CD4-positive, alpha-beta T cell treated with Interleukin-2 at 100 ng/mL for 4 hours (primary cell): ENCODE results near the gene SFN.
"Not testable (repeated sequence)": the region's sequence is repeated elsewhere in the genome, so short reads cannot be mapped to it uniquely, and the experiment has no call there.

Source experiments
- DNase-seq: peaks from one replicate; pipeline ENCODE4 v3.0.0-alpha.2; 2020; ENCODE audit warnings: low spot score

The SFN gene

GRCh38 chr1:26864610-26865480, 1.9 kb downstream of the SFN start:
- DNase-seq = peak; percentile 96

- DNase-seq = not testable (repeated sequence)
These were observed 10.1 kb downstream of the SFN start for GRCh38 chr1:26873097-26873496.

GRCh38 chr1:26874896-26875295, 11.9 kb downstream of the SFN start:
- no peak for DNase-seq

GRCh38 chr1:26877326-26877725, 14.4 kb downstream of the SFN start:
- no peak for DNase-seq

- no peak for DNase-seq
These were observed 16.8 kb downstream of the SFN start for GRCh38 chr1:26879793-26880192.

- not testable (repeated sequence) for DNase-seq
These were observed 18.7 kb downstream of the SFN start for GRCh38 chr1:26881611-26882010.

- no peak for DNase-seq
These were observed 19.9 kb downstream of the SFN start for GRCh38 chr1:26882696-26883463.

- DNase-seq = peak; percentile 35
These were observed 24.2 kb downstream of the SFN start for GRCh38 chr1:26887125-26887524.

- DNase-seq = no peak
These were observed 25.3 kb downstream of the SFN start for GRCh38 chr1:26888231-26888630.

- peak; percentile 78 for DNase-seq
These were observed 26.9 kb downstream of the SFN start, which contains the start of gene GPN2 for GRCh38 chr1:26889551-26890466. Gene GPN2, minus strand, starts transcription at chr1:26890283. Its CDS starts 187 bp downstream, at chr1:26890096.

GRCh38 chr1:26890467-26890796, 27.5 kb downstream of the SFN start:
- no peak for DNase-seq

GRCh38 chr1:26894263-26894662, 31.3 kb downstream of the SFN start:
- no peak for DNase-seq

- no peak for DNase-seq
These were observed 34.4 kb downstream of the SFN start for GRCh38 chr1:26897351-26897750.

GRCh38 chr1:26900001-26900814, 37.3 kb downstream of the SFN start, which contains the start of gene GPATCH3:
Gene GPATCH3, minus strand, starts transcription at chr1:26900467. Its CDS starts 25 bp downstream, at chr1:26900442.
- peak; percentile 91 for DNase-seq

- no peak for DNase-seq
These were observed 38.0 kb downstream of the SFN start for GRCh38 chr1:26900815-26901511.

GRCh38 chr1:26907071-26907917, 44.3 kb downstream of the SFN start:
- DNase-seq = no peak

GRCh38 chr1:26909951-26910342, 47.0 kb downstream of the SFN start:
- no peak for DNase-seq

GRCh38 chr1:26910343-26911160, 47.6 kb downstream of the SFN start:
- no peak for DNase-seq
